ENCODE data around the gene CAV1. TPM values are rescaled to one million over a fixed set of nuclear protein-coding genes. Genes with fewer than 3 reads are reported as not detected.
A peak's percentile ranks its signal among the peaks of the same experiment; 100 is the strongest.

Gene CAV1
- total RNA-seq, 3 donors from 2014 or later (not counting 1 experiment from before 2014, with no cell fraction given): not detected

GRCh38 chr7:116582164-116582732, 57.4 kb downstream of the CAV1 start:
- Histone ChIP-seq H3K4me3 (ENCODE audit: low read length) (no peak overlapping the region), H3K4me1 (ENCODE audit: control insufficient read depth, insufficient read depth, low read length) (no peaks in the 10 kb centered on the region), H3K9me3 (ENCODE audit: control insufficient read depth, insufficient read depth, low read length) (no peaks in the 10 kb centered on the region), H3K36me3 (ENCODE audit: control insufficient read depth, insufficient read depth, low read length) (no peaks in the 10 kb centered on the region), H3K27me3 (ENCODE audit: control insufficient read depth, insufficient read depth, low read length) (no peaks in the 10 kb centered on the region), H3K27ac (ENCODE audit: low read length) (no peak overlapping the region)
- no peak overlapping the region for H3K4me3 Mint-ChIP-seq
- H3K27me3 Mint-ChIP-seq (ENCODE audit: low read depth in 2 of 2): no peaks in the 10 kb centered on the region
- no peak for DNase-seq
- ATAC-seq: no peak
- H3K27ac Mint-ChIP-seq: no peak overlapping the region
- H3K36me3 Mint-ChIP-seq: no peaks in the 10 kb centered on the region
- intact Hi-C loops (cut with micrococcal nuclease): no loop called here
- no peaks in the 10 kb centered on the region for H3K9me3 Mint-ChIP-seq
- TF ChIP-seq CTCF (IDR thresholded peaks at IDR 0.05): no peak
- peaks cover 7 to 9% of the 10 kb centered on the region in 2 donors for H3K4me1 Mint-ChIP-seq
- WGBS (ENCODE audit: insufficient coverage): 90% methylated on average over 2 of the region's 4 CpGs

- Histone ChIP-seq H3K4me1 (ENCODE audit: control insufficient read depth, insufficient read depth, low read length) (no peaks in the 10 kb centered on the region), H3K27me3 (ENCODE audit: control insufficient read depth, insufficient read depth, low read length) (no peaks in the 10 kb centered on the region), H3K4me3 (ENCODE audit: low read length) (no peak overlapping the region), H3K36me3 (ENCODE audit: control insufficient read depth, insufficient read depth, low read length) (no peaks in the 10 kb centered on the region), H3K9me3 (ENCODE audit: control insufficient read depth, insufficient read depth, low read length) (no peaks in the 10 kb centered on the region), H3K27ac (ENCODE audit: low read length) (no peak overlapping the region)
- DNase-seq (no peak), ATAC-seq (no peak)
- Mint-ChIP-seq H3K4me1 (peaks cover 8 to 9% of the 10 kb centered on the region in 2 donors), H3K4me3 (peak overlapping the region; percentile 26), H3K27me3 (ENCODE audit: low read depth in 2 of 2) (no peaks in the 10 kb centered on the region), H3K36me3 (no peaks in the 10 kb centered on the region), H3K9me3 (no peaks in the 10 kb centered on the region), H3K27ac (peak overlapping the region in 1 of 2 donors; percentile 25)
- 62% methylated on average over 5 of the region's 5 CpGs for WGBS (ENCODE audit: insufficient coverage)
- intact Hi-C loops (cut with micrococcal nuclease): no loop called here
- no peak for TF ChIP-seq CTCF (IDR thresholded peaks at IDR 0.05)
These were observed 58.1 kb downstream of the CAV1 start for GRCh38 chr7:116582806-116583444.

GRCh38 chr7:116583653-116584052, 58.8 kb downstream of the CAV1 start:
- no peaks in the 10 kb centered on the region for H3K36me3 Mint-ChIP-seq
- Histone ChIP-seq H3K27ac (ENCODE audit: low read length) (no peak overlapping the region), H3K36me3 (ENCODE audit: control insufficient read depth, insufficient read depth, low read length) (no peaks in the 10 kb centered on the region), H3K27me3 (ENCODE audit: control insufficient read depth, insufficient read depth, low read length) (no peaks in the 10 kb centered on the region), H3K4me1 (ENCODE audit: control insufficient read depth, insufficient read depth, low read length) (peaks cover 3% of the 10 kb centered on the region), H3K4me3 (ENCODE audit: low read length) (no peak overlapping the region), H3K9me3 (ENCODE audit: control insufficient read depth, insufficient read depth, low read length) (no peaks in the 10 kb centered on the region)
- peaks cover 15 to 16% of the 10 kb centered on the region in 2 donors for H3K4me1 Mint-ChIP-seq
- no peak overlapping the region for H3K4me3 Mint-ChIP-seq
- H3K27me3 Mint-ChIP-seq (ENCODE audit: low read depth in 2 of 2): no peaks in the 10 kb centered on the region
- TF ChIP-seq CTCF (IDR thresholded peaks at IDR 0.05): no peak
- DNase-seq (peak in 1 of 2 donors; percentile 10), ATAC-seq (peak in 1 of 3 donors; percentile 39)
- H3K27ac Mint-ChIP-seq: peak overlapping the region in 1 of 2 donors; percentile 25
- H3K9me3 Mint-ChIP-seq: no peaks in the 10 kb centered on the region
- intact Hi-C loops (cut with micrococcal nuclease): no loop called here
- 0% methylated on average over 1 of the region's 1 CpG for WGBS (ENCODE audit: insufficient coverage)

Measured in natural killer cell (primary cell).